Neural cell (in vitro differentiated cells): ENCODE results near the gene CDH16. TPM values are rescaled to one million over a fixed set of nuclear protein-coding genes. Genes with fewer than 3 reads are reported as not detected.

Experiments used
- H2AFZ ChIP-seq: fragments of 200-600, 300-800 bp; sonication (generic), shearing (Covaris generic); 2 replicates; pipeline ENCODE4 v1.6.0; 2014; ENCODE audit warnings: low read depth, mild to moderate bottlenecking, antibody characterized with exemption, low read length, moderate library complexity
- H3F3A ChIP-seq: fragments of 200-600 bp; shearing (Covaris generic); 2 replicates; pipeline ENCODE4 v1.6.1; 2016; ENCODE audit warnings: mild to moderate bottlenecking, moderate library complexity, mixed read lengths, antibody characterized with exemption, low read length; ENCODE audit not compliant: insufficient read depth, poor library complexity, severe bottlenecking
- H3K27ac ChIP-seq: fragments of 200-600, 300-800 bp; sonication (generic), shearing (Covaris generic); 2 replicates; pipeline ENCODE4 v1.5.1; 2014; ENCODE audit warnings: mild to moderate bottlenecking, low read length, moderate library complexity
- H3K27me3 ChIP-seq: fragments of 300-800, 200-600 bp; sonication (generic), shearing (Covaris generic); 2 replicates; pipeline ENCODE4 v1.6.0; 2014; ENCODE audit warnings: mild to moderate bottlenecking, low read depth, low read length, moderate library complexity; ENCODE audit not compliant: insufficient read depth
- H3K36me3 ChIP-seq: fragments of 300-800, 200-600 bp; sonication (generic), shearing (Covaris generic); 2 replicates; pipeline ENCODE4 v1.5.1; 2014; ENCODE audit warnings: mild to moderate bottlenecking, antibody characterized with exemption, low read length, moderate library complexity; ENCODE audit not compliant: insufficient read depth
- H3K4me2 ChIP-seq: fragments of 300-800, 200-600 bp; sonication (generic), shearing (Covaris generic); 2 replicates; pipeline ENCODE4 v1.6.0; 2014; ENCODE audit warnings: mild to moderate bottlenecking, low read length
- H3K4me3 ChIP-seq: fragments of 300-800, 200-600 bp; sonication (generic), shearing (Covaris generic); 2 replicates; pipeline ENCODE4 v1.5.1; 2014; ENCODE audit warnings: mild to moderate bottlenecking, low read length, moderate library complexity
- H3K79me2 ChIP-seq: fragments of 200-600 bp; shearing (Covaris generic); replicated peaks from 2 replicates; pipeline ENCODE4 v1.6.0; 2014; ENCODE audit warnings: mild to moderate bottlenecking, low read length, moderate library complexity; ENCODE audit not compliant: insufficient read depth
- H3K9ac ChIP-seq: fragments of 300-800, 200-600 bp; sonication (generic), shearing (Covaris generic); 2 replicates; pipeline ENCODE4 v1.6.1; 2016; ENCODE audit warnings: mild to moderate bottlenecking, low read length, mixed read lengths
- H3K9me2 ChIP-seq: fragments of 200-600 bp; shearing (Covaris generic); 2 replicates; pipeline ENCODE4 v1.6.1; 2016; ENCODE audit warnings: mild to moderate bottlenecking, low read length, mixed read lengths; ENCODE audit not compliant: insufficient read depth
- H3K9me3 ChIP-seq: fragments of 200-600, 300-800 bp; sonication (generic), shearing (Covaris generic); 2 replicates; pipeline ENCODE4 v1.6.1; 2016; ENCODE audit warnings: mild to moderate bottlenecking, mixed run types, low read length, moderate library complexity, mixed read lengths
- H4K20me1 ChIP-seq: fragments of 200-600 bp; shearing (Covaris generic); 2 replicates; pipeline ENCODE4 v1.6.1; 2016; ENCODE audit warnings: mild to moderate bottlenecking, mixed run types; ENCODE audit not compliant: insufficient read depth
- CTCF ChIP-seq: fragments of 450-650 bp; IDR thresholded peaks from 2 replicates; pipeline ENCODE4 v1.5.1; 2014; ENCODE audit warnings: antibody characterized with exemption, mild to moderate bottlenecking, moderate library complexity; ENCODE audit not compliant: poor library complexity, severe bottlenecking
- EP300 ChIP-seq: fragments of 450-650 bp; conservative IDR thresholded peaks from 2 replicates; pipeline ENCODE4 v1.6.1; 2014; ENCODE audit warnings: antibody characterized with exemption, mild to moderate bottlenecking, moderate library complexity; ENCODE audit not compliant: poor library complexity, severe bottlenecking
- EZH2 ChIP-seq: fragments of 200-600, 300-800 bp; shearing (Covaris generic), sonication (generic); IDR thresholded peaks from 2 replicates; pipeline ENCODE4 v1.6.1; 2014; ENCODE audit warnings: antibody characterized with exemption, low read length, borderline replicate concordance, mild to moderate bottlenecking; ENCODE audit not compliant: insufficient read depth, poor library complexity, severe bottlenecking
- MXI1 ChIP-seq: fragments of 450-650 bp; conservative IDR thresholded peaks from 2 replicates; pipeline ENCODE4 v1.6.1; 2014; ENCODE audit warnings: antibody characterized with exemption, mild to moderate bottlenecking; ENCODE audit not compliant: poor library complexity, severe bottlenecking
- POLR2AphosphoS5 ChIP-seq: IDR thresholded peaks from 2 replicates; pipeline ENCODE4 v1.6.1; 2012
- RAD21 ChIP-seq: fragments of 450-650 bp; conservative IDR thresholded peaks from 2 replicates; pipeline ENCODE4 v1.6.1; 2014; ENCODE audit warnings: antibody characterized with exemption, mild to moderate bottlenecking, moderate library complexity
- SMC3 ChIP-seq: fragments of 450-650 bp; conservative IDR thresholded peaks from 2 replicates; pipeline ENCODE4 v1.6.1; 2014; ENCODE audit warnings: antibody characterized with exemption, mild to moderate bottlenecking, moderate library complexity; ENCODE audit not compliant: poor library complexity
- TAF1 ChIP-seq: IDR thresholded peaks from 2 replicates; pipeline ENCODE4 v1.6.1; 2012; ENCODE audit warnings: low read depth
- polyA plus RNA-seq: library from polyadenylated mRNA; depleted of rRNA; stranded (reverse); fragments of >200 nt; gene quantifications from 2 replicates; pipeline ENCODE4 v1.2.3, GENCODE V29; 2014
- TF ChIP-seq, protein P1 (sequence below): IDR thresholded peaks from 2 replicates; pipeline ENCODE4 v1.6.1; 2012; ENCODE audit warnings: borderline replicate concordance

Gene CDH16
- polyA plus RNA-seq, 1 donor from 2014 or later = not detected

- H3K9ac ChIP-seq = no peak overlapping the region
- no peak overlapping the region for H3K4me3 ChIP-seq
- H4K20me1 ChIP-seq = no peaks in the 10 kb centered on the region
- H3K36me3 ChIP-seq = no peaks in the 10 kb centered on the region
- H3F3A ChIP-seq = no peaks in the 10 kb centered on the region
- H3K9me3 ChIP-seq = no peaks in the 10 kb centered on the region
- peaks cover 2% of the 10 kb centered on the region for H3K27me3 ChIP-seq
- no peak for TF ChIP-seq MXI1
- no peak for TF ChIP-seq CTCF
- TF ChIP-seq RAD21 = no peak
- TF ChIP-seq EZH2 = no peak
- no peak for TF ChIP-seq TAF1
- no peak overlapping the region for H3K27ac ChIP-seq
- no peaks in the 10 kb centered on the region for H3K79me2 ChIP-seq
- no peak overlapping the region for H3K4me2 ChIP-seq
- H3K9me2 ChIP-seq = no peaks in the 10 kb centered on the region
- no peak overlapping the region for H2AFZ ChIP-seq
Measured at GRCh38 chr16:66874079-66874775, 44.5 kb downstream of the CDH16 start.

DNA sequence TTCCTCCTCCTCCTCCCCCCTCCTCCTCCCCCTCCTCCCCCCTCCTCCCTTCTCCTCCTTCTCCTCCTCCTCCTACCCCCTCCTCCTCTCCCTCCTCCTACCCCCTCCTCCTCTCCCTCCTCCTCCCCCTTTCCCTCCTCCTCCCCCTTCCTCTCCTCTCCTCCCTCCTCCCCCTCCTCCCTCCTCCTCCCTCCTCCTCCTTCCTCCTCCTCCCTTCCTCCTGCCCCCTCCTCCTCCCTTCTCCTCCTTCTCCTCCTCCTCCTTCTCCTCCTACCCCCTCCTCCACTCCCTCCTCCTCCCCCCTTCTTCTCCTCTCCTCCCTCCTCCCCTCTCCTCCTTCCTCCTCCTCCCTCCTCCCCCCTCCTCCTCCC, 45.0 kb downstream of the CDH16 start:
- H3K79me2 ChIP-seq = no peaks in the 10 kb centered on the region
- H3K9me2 ChIP-seq = no peaks in the 10 kb centered on the region
- no peaks in the 10 kb centered on the region for H4K20me1 ChIP-seq
- TF ChIP-seq MXI1 = no peak
- TF ChIP-seq EP300 = no peak
- no peak for TF ChIP-seq SMC3
- no peak for TF ChIP-seq CTCF
- no peak for TF ChIP-seq RAD21
- no peak for TF ChIP-seq POLR2AphosphoS5
- no peak for TF ChIP-seq EZH2
- TF ChIP-seq, protein P1, sequence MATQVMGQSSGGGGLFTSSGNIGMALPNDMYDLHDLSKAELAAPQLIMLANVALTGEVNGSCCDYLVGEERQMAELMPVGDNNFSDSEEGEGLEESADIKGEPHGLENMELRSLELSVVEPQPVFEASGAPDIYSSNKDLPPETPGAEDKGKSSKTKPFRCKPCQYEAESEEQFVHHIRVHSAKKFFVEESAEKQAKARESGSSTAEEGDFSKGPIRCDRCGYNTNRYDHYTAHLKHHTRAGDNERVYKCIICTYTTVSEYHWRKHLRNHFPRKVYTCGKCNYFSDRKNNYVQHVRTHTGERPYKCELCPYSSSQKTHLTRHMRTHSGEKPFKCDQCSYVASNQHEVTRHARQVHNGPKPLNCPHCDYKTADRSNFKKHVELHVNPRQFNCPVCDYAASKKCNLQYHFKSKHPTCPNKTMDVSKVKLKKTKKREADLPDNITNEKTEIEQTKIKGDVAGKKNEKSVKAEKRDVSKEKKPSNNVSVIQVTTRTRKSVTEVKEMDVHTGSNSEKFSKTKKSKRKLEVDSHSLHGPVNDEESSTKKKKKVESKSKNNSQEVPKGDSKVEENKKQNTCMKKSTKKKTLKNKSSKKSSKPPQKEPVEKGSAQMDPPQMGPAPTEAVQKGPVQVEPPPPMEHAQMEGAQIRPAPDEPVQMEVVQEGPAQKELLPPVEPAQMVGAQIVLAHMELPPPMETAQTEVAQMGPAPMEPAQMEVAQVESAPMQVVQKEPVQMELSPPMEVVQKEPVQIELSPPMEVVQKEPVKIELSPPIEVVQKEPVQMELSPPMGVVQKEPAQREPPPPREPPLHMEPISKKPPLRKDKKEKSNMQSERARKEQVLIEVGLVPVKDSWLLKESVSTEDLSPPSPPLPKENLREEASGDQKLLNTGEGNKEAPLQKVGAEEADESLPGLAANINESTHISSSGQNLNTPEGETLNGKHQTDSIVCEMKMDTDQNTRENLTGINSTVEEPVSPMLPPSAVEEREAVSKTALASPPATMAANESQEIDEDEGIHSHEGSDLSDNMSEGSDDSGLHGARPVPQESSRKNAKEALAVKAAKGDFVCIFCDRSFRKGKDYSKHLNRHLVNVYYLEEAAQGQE = no peak
- TF ChIP-seq TAF1 = no peak
- no peak overlapping the region for H3K27ac ChIP-seq
- peaks cover 2% of the 10 kb centered on the region for H3K27me3 ChIP-seq
- no peak overlapping the region for H3K4me2 ChIP-seq
- H3F3A ChIP-seq = no peaks in the 10 kb centered on the region
- no peak overlapping the region for H3K4me3 ChIP-seq
- no peaks in the 10 kb centered on the region for H3K36me3 ChIP-seq
- no peaks in the 10 kb centered on the region for H3K9me3 ChIP-seq
- H2AFZ ChIP-seq = no peak overlapping the region
- no peak overlapping the region for H3K9ac ChIP-seq
